GM23338 (cell line): ENCODE data around the gene SIDT2.

Source experiments
- CREB1 ChIP-seq: fragments of 250-450 bp; sonication (Bioruptor Pico); IDR thresholded peaks from 2 replicates; pipeline ENCODE4 v1.5.0; 2020; ENCODE audit warnings: low read depth, mild to moderate bottlenecking, moderate library complexity
- ETS1 ChIP-seq: IDR thresholded peaks from 2 replicates; pipeline ENCODE4 v1.6.1; 2016; ENCODE audit warnings: antibody characterized with exemption
- EZH2 ChIP-seq: fragments of 200-600 bp; sonication (generic); IDR thresholded peaks from one replicate; pipeline ENCODE4 v1.8.0; 2017; ENCODE audit warnings: antibody characterized with exemption, mild to moderate bottlenecking, low read depth; ENCODE audit not compliant: unreplicated experiment
- EZH2phosphoT487 ChIP-seq: fragments of 200-600 bp; sonication (generic); IDR thresholded peaks from one replicate; pipeline ENCODE4 v1.8.1; 2018; ENCODE audit warnings: antibody characterized with exemption; ENCODE audit not compliant: unreplicated experiment
- JUNB ChIP-seq: IDR thresholded peaks from one replicate; pipeline ENCODE4 v1.6.1; 2016; ENCODE audit warnings: antibody characterized with exemption; ENCODE audit not compliant: unreplicated experiment
- NANOG ChIP-seq: IDR thresholded peaks from 2 replicates; pipeline ENCODE4 v1.6.1; 2016; ENCODE audit warnings: antibody characterized with exemption, borderline replicate concordance
- POLR2AphosphoS5 ChIP-seq: IDR thresholded peaks from 2 replicates; pipeline ENCODE4 v1.6.1; 2016; ENCODE audit warnings: antibody characterized with exemption, low read depth
- REST ChIP-seq: IDR thresholded peaks from one replicate; pipeline ENCODE4 v1.6.1; 2018; ENCODE audit warnings: antibody characterized with exemption; ENCODE audit not compliant: unreplicated experiment
- STAT1 ChIP-seq: IDR thresholded peaks from one replicate; pipeline ENCODE4 v1.6.1; 2016; ENCODE audit warnings: antibody characterized with exemption; ENCODE audit not compliant: unreplicated experiment
- ZNF114 ChIP-seq: fragments of 250-450 bp; sonication (Bioruptor Pico); IDR thresholded peaks from 2 replicates; pipeline ENCODE4 v1.5.0; 2020; ENCODE audit warnings: mild to moderate bottlenecking, moderate library complexity
- ZNF462 ChIP-seq: fragments of 250-450 bp; sonication (Bioruptor Pico); IDR thresholded peaks from 2 replicates; pipeline ENCODE4 v1.5.0; 2020; ENCODE audit warnings: mild to moderate bottlenecking, moderate library complexity
- TF ChIP-seq, protein P1 (sequence below), 2 experiments: fragments of 200-600 bp in 1 of 2; sonication (generic) in 1 of 2; conservative IDR thresholded peaks; 2 replicates each; pipeline versions ENCODE4 v1.5.1 to v1.6.1; 2016 to 2017; ENCODE audit warnings: antibody characterized with exemption in 2 of 2, low read depth in 2 of 2, mild to moderate bottlenecking in 2 of 2, moderate library complexity in 1 of 2

- TF ChIP-seq EZH2 (no peak), CREB1 (CRISPR knock-in tag) (no peak), POLR2AphosphoS5 (no peak), EZH2phosphoT487 (no peak), ZNF114 (CRISPR knock-in tag) (no peak), REST (no peak), ETS1 (no peak), NANOG (no peak), JUNB (no peak), STAT1 (no peak), ZNF462 (CRISPR knock-in tag) (no peak)
- TF ChIP-seq, protein P1, sequence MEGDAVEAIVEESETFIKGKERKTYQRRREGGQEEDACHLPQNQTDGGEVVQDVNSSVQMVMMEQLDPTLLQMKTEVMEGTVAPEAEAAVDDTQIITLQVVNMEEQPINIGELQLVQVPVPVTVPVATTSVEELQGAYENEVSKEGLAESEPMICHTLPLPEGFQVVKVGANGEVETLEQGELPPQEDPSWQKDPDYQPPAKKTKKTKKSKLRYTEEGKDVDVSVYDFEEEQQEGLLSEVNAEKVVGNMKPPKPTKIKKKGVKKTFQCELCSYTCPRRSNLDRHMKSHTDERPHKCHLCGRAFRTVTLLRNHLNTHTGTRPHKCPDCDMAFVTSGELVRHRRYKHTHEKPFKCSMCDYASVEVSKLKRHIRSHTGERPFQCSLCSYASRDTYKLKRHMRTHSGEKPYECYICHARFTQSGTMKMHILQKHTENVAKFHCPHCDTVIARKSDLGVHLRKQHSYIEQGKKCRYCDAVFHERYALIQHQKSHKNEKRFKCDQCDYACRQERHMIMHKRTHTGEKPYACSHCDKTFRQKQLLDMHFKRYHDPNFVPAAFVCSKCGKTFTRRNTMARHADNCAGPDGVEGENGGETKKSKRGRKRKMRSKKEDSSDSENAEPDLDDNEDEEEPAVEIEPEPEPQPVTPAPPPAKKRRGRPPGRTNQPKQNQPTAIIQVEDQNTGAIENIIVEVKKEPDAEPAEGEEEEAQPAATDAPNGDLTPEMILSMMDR (conservative IDR thresholded peaks at IDR 0.05; ENCODE audit: low read depth in 2 of 2), result no peak
Observed at GRCh38 chr11:117220568-117220967, 42.0 kb downstream of the SIDT2 start.
